ENCODE data around the gene MYCL. TPM values are rescaled to one million over a fixed set of nuclear protein-coding genes. Genes with fewer than 3 reads are reported as not detected.
"Not testable (repeated sequence)": the region's sequence is repeated elsewhere in the genome, so short reads cannot be mapped to it uniquely, and the experiment has no call there.

MYCL gene
- total RNA-seq, 2 donors from 2014 or later: 0.42 to 3.9 TPM

DNA sequence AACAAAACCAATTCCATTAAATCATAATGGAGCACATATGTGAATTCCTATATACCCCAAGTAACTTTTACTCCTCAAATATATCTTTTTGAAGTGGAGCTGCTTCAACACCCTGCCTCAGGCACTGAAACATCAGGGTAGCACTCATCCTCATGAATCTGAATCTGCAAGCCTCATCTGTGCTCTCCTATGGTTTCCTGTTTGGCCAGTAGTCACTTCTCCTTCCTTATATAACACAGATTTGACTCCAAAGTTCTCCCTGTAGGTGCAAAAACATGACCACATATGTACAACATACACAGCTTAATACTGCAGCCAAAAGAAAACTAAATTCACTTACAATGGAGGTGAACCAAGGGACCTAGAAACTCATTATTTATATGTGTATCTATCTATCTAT, 25.6 kb downstream of the MYCL start:
- H3K27me3 ChIP-seq (replicated peaks; ENCODE audit: insufficient read depth): no peaks in the 10 kb centered on the region
- H3K4me3 ChIP-seq: no peak overlapping the region
- H3K9me3 ChIP-seq: no peaks in the 10 kb centered on the region
- no peaks in the 10 kb centered on the region for H3K4me1 ChIP-seq (ENCODE audit: control insufficient read depth in 1 of 2, low read depth in 2 of 2)
- no peak overlapping the region for H3K27ac ChIP-seq
- no peaks in the 10 kb centered on the region for H3K36me3 ChIP-seq
- DNase-seq (ENCODE audit: low spot score) (no peak), ATAC-seq (ENCODE audit: insufficient number of reproducible peaks, low FRiP score, low read depth) (no peak)
- TF ChIP-seq, protein P1, sequence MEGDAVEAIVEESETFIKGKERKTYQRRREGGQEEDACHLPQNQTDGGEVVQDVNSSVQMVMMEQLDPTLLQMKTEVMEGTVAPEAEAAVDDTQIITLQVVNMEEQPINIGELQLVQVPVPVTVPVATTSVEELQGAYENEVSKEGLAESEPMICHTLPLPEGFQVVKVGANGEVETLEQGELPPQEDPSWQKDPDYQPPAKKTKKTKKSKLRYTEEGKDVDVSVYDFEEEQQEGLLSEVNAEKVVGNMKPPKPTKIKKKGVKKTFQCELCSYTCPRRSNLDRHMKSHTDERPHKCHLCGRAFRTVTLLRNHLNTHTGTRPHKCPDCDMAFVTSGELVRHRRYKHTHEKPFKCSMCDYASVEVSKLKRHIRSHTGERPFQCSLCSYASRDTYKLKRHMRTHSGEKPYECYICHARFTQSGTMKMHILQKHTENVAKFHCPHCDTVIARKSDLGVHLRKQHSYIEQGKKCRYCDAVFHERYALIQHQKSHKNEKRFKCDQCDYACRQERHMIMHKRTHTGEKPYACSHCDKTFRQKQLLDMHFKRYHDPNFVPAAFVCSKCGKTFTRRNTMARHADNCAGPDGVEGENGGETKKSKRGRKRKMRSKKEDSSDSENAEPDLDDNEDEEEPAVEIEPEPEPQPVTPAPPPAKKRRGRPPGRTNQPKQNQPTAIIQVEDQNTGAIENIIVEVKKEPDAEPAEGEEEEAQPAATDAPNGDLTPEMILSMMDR (IDR thresholded peaks at IDR 0.05): no peak

DNA sequence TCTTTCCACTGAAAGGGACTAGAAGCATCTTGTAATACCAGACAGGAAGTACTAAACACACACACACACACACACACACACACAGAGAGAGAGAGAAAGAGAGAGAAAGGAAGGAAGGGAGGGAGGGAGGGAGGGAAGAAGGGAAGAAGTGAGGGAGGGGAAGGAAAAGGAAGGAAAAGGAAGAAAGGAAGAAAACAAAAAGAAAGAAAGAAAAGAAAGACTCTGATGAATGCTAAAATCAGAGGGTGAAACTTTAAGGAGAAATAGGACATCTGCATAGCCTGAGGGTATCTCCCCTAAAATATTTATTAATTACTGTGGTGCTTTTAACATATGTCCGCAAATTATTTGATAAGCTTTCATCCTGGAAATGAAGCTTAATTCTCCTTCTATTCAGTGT, 29.0 kb downstream of the MYCL start:
- TF ChIP-seq, protein P1 (IDR thresholded peaks at IDR 0.05): no peak
- no peak for ATAC-seq (ENCODE audit: insufficient number of reproducible peaks, low FRiP score, low read depth)
- no peaks in the 10 kb centered on the region for H3K27me3 ChIP-seq (replicated peaks; ENCODE audit: insufficient read depth)
- H3K9me3 ChIP-seq: no peaks in the 10 kb centered on the region
- no peak for DNase-seq (ENCODE audit: low spot score)
- no peak overlapping the region for H3K27ac ChIP-seq
- no peaks in the 10 kb centered on the region for H3K36me3 ChIP-seq
- no peaks in the 10 kb centered on the region for H3K4me1 ChIP-seq (ENCODE audit: control insufficient read depth in 1 of 2, low read depth in 2 of 2)
- no peak overlapping the region for H3K4me3 ChIP-seq

DNA sequence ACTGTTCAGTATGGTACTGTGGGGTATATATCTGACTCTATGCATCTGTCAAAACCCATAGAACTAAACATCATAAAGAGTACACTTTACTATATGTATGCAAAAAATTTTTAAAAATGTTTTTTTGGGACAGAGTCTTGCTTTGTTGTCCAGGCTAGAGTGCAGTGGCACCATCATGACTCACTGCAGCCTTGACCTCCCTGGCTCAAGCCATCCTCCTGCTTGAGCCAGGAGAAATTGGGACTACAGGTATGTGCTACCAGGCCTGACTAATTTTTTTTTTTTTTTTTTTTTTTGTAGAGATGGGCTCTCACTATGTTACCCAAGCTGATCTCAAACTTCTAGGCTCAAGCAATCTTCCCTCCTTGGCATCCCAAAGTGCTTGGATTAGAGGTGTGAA, 29.9 kb downstream of the MYCL start:
- TF ChIP-seq, protein P1 (IDR thresholded peaks at IDR 0.05): no peak
- Histone ChIP-seq H3K27ac (no peak overlapping the region), H3K9me3 (no peaks in the 10 kb centered on the region), H3K27me3 (replicated peaks; ENCODE audit: insufficient read depth) (no peaks in the 10 kb centered on the region), H3K36me3 (no peaks in the 10 kb centered on the region), H3K4me1 (ENCODE audit: control insufficient read depth in 1 of 2, low read depth in 2 of 2) (no peaks in the 10 kb centered on the region), H3K4me3 (no peak overlapping the region)
- ATAC-seq (ENCODE audit: insufficient number of reproducible peaks, low FRiP score, low read depth): no peak
- DNase-seq (ENCODE audit: low spot score): no peak

DNA sequence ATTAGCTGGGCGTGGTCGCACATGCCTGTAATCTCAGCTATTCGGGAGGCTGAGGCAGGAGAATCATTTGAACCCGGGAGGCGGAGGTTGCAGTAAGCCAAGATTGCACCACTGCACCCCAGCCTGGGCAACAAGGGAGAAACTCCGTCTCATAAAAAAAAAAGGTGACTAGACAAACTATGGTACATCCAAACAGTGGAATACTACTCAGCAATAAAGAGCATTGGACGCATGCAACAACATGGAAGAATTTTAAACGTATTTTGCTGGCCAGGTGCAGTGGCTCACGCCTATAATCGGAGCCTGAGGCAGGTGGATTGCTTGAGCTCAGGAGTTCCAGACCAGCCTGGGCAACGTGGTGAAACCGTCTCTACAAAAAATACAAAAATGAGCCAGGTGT, 30.7 kb downstream of the MYCL start:
- DNase-seq (ENCODE audit: low spot score); H3K36me3 ChIP-seq; H3K27me3 ChIP-seq (replicated peaks; ENCODE audit: insufficient read depth); H3K9me3 ChIP-seq; H3K4me1 ChIP-seq (ENCODE audit: control insufficient read depth in 1 of 2, low read depth in 2 of 2); H3K27ac ChIP-seq; H3K4me3 ChIP-seq; ATAC-seq (ENCODE audit: insufficient number of reproducible peaks, low FRiP score, low read depth): not testable (repeated sequence)

DNA sequence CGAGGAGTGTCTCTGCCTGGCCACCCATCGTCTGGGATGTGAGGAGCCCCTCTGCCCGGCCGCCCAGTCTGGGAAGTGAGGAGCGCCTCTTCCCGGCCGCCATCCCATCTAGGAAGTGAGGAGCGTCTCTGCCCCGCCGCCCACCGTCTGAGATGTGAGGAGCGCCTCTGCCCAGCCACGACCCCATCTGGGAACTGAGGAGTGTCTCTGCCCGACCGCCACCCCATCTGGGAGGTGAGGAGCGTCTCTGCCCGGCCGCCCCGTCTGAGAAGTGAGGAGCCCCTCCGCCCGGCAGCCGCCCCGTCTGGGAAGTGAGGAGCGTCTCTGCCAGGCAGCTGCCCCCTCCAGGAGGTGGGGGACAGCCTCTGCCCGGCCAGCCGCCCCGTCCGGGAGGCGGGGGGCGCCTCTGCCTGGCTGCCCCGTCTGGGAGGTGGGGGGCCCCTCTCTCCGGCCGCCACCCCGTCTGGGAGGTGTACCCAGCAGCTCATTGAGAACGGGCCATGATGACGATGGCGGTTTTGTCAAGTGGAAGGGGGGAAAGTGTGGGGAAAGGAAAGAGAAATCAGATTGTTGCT, 32.1 kb downstream of the MYCL start:
- ATAC-seq (ENCODE audit: insufficient number of reproducible peaks, low FRiP score, low read depth); H3K4me3 ChIP-seq; H3K9me3 ChIP-seq; DNase-seq (ENCODE audit: low spot score); H3K27ac ChIP-seq; H3K4me1 ChIP-seq (ENCODE audit: control insufficient read depth in 1 of 2, low read depth in 2 of 2); H3K36me3 ChIP-seq; H3K27me3 ChIP-seq (replicated peaks; ENCODE audit: insufficient read depth): not testable (repeated sequence)

DNA sequence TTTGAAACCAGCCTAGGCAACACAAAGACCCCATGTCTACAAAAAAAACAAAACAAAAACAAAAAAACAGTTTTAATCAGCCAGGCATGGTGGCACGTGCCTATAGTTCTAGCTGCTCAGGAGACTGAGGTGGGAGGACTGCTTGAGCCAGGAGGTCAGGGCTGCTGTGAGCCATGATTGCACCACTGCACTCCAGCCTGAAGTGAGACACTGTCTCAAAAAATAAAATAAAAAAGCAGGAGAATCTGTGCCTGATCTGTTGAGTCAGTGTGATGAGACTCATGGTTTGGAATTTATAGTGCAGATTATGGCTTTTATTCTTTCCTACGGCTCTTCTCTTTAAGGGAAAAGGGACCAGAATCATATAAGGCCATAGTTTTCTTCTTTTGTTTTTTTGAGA, 35.0 kb downstream of the MYCL start:
- Histone ChIP-seq H3K9me3 (no peaks in the 10 kb centered on the region), H3K27me3 (replicated peaks; ENCODE audit: insufficient read depth) (no peaks in the 10 kb centered on the region), H3K27ac (no peak overlapping the region), H3K36me3 (no peaks in the 10 kb centered on the region), H3K4me1 (ENCODE audit: control insufficient read depth in 1 of 2, low read depth in 2 of 2) (no peaks in the 10 kb centered on the region), H3K4me3 (no peak overlapping the region)
- DNase-seq (ENCODE audit: low spot score) (no peak), ATAC-seq (ENCODE audit: insufficient number of reproducible peaks, low FRiP score, low read depth) (no peak)
- TF ChIP-seq, protein P1 (IDR thresholded peaks at IDR 0.05): no peak

All from thoracic aorta (tissue), 2 donors.